ENCODE data around the gene MYH16.
"Not testable (repeated sequence)": the region's sequence is repeated elsewhere in the genome, so short reads cannot be mapped to it uniquely, and the experiment has no call there.

The MYH16 gene

DNA sequence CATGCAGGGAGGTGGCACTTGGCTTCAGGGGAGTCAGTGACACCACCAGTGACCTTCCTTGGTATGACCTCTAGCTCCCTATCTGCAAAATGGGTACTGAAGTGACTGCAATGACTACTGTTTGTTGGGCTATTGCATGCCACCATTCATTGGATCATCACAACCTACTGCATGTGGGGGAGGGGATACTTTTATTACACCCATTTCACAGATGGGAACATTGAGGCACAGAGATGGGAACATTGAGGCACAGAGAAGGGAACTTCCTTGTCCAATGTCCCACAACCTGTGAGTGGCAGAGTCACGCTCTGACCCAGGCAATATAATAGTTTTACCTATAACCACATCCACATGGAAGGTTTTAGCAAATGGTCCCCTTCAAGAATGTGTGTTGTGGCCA is 12.2 kb upstream of the MYH16 start:
- DNase-seq, result no peak

DNA sequence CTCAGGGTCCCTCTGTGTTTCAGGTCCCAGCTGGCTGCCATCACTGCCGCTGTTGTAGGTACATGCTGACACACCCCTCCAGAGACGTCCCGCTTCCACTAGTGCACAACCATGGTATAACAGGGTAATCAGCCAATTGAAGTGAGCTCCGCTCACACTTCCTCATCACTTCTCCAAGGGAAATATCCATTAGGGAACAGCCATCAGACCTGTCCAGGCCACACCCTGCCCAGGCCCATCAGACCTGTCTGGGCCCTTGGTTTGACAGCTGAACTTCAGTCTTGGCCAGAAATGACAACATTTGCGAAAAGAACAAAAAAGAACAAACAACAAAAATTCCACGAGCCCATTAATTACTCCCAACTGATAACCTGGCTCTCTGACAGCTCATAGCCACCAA is 11.0 kb upstream of the MYH16 start:
- DNase-seq, result no peak

DNA sequence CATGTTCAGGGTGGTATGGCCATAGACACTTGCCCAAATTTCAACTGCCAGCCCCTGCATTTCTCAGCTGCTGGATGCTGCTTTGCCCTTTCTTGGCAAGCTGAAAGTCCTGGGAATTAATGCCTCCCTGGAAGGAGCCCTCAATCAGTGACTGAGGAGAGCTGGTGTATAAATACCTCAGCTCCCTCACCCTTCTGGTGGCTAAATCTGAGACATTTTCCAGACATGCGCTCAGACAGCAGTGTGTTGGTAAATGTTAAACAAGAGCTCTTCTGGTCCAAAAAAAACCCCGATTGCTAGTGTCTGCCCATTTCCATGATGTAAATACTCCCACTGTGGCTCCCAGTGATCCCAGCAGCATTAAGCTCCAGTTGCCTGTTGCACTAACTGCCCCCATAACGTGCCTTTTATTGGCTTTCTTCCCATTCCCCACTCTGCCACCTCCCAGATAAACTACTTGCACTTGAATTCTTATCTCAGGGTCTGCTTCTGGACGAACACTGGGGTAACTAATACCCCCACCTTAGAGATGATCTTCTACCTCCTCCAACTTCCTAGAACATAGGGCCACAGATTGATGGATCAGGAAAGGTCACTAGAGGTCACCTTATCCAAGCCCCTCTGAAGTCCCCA is 6.7 kb upstream of the MYH16 start:
- no peak for DNase-seq

DNA sequence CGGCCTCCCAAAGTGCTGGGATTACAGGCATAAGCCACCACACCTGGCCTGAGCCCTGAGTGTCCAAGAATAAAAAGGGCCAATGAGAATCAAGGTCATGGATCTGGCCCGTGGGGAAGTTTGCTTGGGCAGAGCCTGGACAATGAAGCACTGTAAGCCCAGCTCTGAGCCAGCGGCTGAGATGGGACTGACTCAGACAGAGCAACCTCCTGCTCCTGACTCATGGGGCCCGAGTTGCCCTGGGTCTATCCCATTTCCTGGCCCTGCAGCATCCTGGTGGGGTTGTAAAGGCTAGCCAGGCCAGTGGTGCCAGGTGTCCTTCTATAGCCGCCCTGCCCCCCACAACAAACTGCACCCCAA is 5.2 kb upstream of the MYH16 start:
- DNase-seq, result no peak

DNA sequence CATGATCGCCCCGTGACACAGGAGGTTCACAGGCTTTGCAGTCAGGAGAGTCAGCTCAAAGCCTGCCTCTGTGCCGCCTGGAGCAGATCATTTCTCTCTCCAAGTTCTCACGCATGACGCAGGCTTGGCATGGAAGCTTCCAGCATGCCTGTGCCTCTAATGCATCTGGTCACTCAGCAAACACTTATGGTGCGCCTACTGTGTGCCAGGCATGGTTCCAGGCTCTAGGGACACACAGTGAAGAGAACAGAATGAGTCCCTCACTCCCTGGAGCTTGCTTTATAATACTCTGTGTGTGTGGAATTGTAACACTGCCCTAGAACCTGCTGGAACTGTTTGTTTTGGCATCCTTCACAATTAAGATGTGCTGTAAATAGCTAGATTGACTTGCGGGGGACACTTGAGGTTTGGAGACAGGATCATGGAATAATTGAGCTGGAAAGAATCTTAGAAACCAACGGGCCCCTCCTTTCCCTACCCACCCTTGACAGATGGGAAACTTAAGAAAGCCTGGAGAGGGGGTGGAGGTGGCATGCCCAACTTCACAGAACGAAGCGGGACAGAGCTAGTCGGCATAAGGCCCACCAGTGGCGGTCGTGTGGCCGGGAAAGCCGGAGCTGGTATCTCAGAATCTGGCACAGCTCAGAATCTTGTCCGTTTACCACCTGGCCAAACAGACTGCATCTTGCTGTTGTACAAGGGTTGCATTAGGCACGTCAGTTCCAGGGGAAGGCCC is 4.6 kb upstream of the MYH16 start:
- DNase-seq, result no peak

DNA sequence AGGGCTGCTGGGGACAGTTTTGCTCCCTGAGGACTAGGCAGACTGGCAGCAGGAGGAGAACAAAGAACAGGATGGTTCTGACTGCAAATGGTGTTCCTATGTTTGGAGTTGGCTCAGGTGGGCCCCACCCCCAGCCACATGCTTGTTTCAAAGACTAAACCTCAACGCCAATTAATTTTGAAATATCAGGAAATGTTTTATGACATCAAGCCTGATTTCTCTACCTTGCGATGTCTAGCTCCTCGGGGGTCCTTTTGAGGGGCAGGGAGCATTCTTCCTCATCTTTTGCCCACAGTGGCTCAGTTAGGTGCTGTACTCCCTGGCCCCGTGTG is 4.1 kb upstream of the MYH16 start:
- no peak for DNase-seq

DNA sequence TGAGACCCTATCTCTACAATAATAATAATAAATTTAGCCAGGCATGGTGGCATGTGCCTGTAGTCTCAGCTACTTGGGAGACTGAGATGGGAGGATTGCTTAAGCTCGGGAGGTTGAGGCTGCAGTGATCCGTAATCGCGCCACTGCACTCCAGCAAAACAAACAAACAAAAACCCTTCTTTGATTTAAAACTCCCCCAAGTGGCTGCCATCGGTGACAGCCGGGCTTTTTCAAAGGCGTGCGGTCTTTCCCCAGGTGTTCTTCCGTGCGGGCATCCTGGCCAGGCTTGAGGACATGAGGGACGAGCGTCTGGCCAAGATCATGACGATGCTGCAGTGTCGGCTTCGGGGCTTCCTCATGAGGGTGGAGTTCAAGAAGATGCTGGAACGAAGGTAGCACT is 1.9 kb upstream of the MYH16 start:
- no peak for DNase-seq

DNA sequence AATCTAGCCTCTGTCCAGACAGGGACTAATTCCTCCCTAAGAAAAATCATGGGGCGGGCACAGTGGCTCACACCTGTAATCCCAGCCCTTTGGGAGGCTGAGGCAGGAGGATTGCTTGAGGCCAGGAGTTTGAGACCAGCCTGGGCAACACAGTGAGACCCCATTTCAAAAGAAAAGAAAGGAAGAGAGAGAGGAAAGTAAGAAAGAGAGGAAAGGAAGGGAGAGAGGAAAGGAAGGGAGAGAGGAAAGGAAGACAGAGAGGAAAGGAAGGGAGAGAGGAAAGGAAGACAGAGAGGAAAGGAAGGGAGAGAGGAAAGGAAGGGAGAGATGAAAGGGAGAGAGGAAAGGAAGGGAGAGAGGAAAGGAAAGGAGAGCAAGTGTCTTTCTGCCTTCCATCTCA is 922 bp downstream of the MYH16 start:
- not testable (repeated sequence) for DNase-seq

DNA sequence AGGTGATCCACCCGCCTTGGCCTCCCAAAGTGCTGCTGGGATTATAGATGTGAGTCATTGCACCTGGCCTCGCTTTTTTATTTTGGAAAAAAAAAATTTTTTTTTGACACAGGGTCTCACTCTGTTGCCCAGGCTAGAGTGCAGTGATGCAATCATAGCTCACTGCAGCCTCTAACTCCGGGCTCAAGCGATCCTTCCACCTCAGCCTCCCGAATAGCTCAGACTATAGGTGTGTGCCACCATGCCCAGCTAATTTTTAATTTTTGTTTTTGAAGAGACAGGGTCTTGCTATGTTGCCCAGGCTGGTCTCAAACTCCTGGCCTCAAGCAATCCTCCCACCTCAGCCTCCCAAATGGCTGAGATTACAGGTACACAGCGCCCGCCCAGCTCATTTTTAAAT is 2.3 kb downstream of the MYH16 start:
- DNase-seq, result not testable (repeated sequence)

DNA sequence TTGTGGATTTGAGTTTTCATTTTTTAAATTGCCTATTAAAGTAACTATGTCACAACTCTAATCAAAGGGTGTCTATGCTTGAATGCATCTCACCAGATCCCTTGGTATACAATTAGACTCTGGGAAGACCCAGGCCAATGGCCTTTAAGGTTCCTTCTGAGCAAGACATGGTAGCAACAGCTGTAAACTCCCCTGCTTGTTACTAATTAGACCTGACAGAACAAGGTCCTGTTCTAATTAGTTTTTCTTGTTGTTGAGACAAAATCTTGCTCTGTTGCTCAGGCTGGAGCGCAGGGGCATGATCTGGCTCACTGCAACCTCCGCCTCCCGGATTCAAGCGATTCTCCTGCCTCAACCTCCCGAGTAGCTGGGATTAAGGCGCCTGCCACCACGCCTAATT is 2.9 kb downstream of the MYH16 start:
- no peak for DNase-seq

DNA sequence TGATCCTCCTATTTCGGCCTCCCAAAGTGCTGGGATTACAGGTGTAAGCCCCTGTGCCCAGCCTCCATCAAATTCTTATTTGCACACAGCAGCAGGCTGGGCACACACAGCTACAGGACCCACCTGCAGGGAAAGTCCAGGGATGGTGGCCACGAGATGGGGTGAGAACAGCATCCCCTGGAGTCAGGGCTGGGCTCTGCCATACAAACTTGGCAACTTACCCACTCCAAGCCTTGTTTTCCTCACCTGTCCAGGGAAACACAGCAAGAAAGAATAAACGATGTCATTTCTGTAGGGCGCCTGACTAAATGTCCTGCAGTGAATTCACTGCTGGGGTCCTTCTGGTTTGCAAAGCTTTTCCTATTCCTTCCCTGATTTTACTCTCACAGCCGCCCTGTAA is 5.5 kb downstream of the MYH16 start:
- DNase-seq, result no peak

DNA sequence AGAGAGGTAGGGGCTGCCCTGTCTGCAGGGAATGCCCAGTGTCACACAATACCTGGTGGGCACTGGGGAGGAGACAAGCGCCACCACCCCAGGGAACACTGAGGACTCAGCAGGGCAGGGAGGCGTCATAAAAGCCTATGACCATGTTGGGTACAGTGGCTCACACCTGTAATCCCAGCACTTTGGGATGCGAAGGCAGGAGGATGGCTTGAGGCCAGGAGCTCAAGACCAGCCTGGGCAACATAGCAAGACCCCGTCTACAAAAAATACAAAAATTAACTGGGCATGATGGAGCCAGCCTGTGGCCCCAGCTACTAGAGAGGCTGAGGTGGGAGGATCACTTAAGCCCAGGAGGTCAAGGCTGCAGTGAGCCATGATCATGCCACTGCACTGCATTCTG is 11.5 kb downstream of the MYH16 start:
- not testable (repeated sequence) for DNase-seq

DNA sequence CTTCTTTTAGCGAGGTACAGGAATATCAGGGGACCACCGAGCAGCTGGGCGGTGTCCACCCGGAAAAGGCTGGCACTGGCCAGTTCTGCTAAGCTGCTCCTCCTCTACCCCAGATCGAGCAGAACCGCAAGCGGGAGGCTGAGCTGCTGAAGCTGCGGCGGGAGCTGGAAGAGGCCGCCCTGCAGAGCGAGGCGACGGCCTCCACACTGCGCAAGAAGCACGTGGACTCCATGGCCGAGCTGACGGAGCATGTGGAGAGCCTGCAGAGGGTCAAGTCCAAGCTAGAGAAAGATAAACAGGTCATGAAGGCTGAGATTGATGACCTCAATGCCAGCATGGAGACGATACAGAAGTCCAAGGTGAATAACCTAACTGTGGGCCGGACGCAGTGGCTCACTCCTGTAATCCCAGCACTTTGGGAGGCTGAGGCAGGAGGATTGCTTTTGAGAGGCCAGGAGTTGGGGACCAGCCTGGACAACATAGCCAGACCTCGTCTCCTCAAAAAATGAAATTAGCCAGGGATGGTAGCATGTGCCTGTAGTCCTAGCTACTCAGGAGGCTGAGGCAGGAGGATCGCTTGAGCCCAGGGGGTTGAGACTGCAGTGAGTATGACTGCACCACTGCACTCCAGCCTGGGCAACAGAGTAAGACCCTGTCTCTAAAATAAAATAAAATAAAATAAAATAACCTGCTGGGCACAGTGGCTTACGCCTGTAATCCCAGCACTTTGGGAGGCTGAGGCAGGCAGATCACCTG is 15.3 kb downstream of the MYH16 start:
- no peak for DNase-seq

DNA sequence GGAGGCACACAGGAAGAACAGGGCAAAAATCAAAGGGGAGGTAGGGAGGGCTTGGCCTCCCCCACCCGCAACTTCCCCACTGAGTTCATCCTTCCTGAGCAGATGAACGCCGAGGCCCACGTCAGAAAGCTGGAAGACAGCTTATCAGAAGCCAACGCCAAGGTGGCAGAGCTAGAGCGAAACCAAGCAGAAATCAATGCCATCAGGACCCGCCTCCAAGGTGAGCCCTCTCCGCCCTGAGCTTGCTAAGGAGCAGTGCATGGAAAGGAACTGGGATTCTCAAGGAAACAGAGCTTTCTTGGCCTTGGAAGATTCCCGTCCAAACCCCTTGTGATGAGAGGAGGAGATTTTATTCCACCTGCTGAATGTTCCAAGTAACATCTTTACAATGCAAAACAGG is 16.5 kb downstream of the MYH16 start:
- no peak for DNase-seq

DNA sequence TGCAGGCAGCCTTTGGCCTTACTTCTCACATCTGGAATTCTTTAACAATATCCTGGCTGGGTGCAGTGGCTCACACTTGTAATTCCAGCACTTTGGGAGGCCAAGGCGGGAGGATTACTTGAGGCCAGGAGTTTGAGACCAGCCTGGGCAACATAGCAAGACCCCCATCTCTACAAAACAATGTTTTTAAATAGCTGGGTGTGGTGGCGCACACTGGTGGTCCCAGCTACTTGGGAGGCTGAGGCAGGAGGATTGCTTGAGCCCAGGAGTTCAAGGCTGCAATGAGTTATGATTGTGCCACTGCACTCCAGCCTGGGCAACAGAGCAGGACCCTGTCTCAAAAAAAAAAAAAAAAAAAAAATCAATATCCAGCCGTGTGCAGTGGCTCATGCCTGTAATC is 17.5 kb downstream of the MYH16 start:
- DNase-seq, result not testable (repeated sequence)

DNA sequence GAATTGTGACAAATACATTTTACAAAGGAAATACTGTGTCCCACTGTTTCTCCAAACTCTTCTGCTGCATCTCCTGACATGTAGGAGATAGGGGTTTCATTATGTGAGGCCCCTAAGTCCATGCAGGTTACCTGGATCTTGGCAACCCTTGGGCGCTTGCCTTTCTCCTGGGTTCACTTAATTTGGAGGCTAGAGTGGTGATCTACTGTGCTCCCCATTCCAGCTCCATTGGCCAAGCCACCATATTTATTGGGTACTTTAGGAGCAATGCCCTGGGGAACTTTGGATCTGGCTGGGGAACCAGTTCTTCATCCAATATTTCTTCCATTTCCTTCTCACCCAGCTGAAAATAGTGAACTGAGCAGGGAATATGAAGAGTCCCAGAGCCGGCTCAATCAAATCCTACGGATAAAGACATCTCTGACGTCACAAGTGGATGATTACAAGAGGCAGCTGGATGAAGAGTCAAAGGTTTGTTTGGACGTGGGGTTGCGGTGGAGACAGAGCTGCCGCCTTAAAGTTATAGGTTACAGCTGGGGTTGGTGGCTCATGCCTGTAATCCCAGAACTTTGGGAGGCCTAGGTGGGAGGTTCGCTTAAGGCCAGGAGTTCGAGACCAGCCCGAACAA is 18.5 kb downstream of the MYH16 start:
- DNase-seq, result no peak

DNA sequence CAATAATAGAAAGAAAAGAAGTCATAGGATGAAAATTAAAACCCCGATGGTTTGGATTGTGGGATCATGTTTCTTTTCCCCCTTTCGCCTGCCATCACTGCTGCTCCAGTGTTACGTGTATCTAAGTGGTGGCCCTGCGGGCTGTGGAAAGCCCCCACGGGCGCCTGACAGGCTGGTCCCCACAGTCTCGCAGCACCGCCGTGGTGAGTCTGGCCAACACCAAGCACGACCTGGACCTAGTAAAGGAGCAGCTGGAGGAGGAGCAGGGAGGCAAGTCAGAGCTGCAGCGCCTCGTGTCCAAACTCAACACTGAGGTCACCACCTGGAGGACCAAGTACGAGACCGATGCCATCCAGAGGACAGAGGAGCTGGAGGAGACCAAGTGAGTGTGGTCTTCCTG is 19.5 kb downstream of the MYH16 start:
- DNase-seq, result no peak

DNA sequence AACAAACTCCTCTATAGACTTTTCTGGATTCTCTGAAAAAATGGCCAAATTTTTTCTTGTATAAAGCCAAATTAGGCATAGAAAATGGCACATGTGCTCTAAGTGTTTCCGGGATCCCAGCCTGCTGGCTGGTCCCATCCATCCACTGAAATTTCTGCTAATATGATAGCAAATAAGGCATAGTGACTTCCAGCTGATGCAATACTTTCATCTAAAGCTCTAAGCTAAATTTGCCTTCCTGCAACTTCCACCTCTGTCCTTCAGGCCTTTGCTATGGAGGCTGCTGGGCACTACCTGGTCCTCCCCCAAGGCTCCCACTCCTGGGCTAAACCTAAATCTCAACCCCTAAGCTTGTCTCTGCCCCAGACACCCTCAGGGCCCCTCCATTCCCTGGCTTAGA is 20.5 kb downstream of the MYH16 start:
- no peak for DNase-seq

DNA sequence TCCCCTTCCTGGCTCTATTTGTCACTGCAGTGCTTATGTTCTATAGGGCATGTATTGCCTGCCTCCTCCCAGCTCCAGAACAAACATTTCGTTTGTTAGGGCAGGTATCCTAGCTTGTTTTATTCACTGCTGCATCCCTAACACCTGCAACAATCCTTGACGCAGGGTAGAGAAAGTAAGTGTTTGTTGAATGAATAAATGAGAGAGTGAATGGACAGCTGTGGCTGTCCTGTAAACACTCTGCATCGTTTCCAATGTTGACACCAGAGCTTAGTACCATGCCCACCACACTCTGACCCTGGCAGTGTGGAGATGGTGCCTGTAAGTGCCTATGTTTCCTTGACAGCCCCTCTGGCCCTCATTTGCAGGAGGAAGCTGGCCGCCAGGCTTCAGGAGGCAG is 21.0 kb downstream of the MYH16 start:
- no peak for DNase-seq

DNA sequence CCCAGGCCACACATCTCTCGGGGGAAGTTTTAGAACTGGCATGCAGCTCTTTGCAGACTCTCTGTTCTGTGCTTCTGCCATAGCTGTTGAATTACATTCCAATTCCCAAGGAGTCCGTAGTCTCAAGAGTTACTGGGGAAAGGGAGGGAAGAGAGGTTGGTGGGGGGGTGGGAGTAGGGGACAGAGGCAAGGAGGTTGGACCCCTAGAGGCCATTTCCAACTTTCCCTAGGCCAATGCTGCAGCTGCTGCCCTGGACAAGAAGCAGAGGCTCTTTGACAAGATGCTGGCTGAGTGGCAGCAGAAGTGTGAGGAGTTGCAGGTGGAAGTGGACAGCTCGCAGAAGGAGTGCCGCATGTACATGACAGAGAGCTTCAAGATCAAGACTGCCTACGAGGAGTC is 23.8 kb downstream of the MYH16 start:
- no peak for DNase-seq

DNA sequence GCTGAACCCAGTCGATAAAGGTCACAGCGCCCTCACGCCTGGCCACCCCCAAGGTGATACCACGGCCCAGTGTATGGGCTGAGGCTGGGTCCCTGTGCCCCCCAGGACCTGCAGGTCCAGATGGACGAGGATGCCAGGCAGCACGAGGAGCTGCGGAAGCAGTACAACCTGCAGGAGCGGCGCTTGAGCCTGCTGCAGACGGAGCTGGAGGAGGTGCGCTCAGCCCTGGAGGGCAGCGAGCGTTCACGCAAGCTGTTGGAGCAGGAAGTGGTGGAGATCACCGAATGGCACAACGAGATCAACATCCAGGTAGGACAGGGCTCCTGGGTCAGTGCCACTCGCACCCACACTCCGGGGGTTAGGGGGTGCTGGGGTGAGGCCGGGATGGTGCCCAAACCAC is 28.9 kb downstream of the MYH16 start:
- no peak for DNase-seq

DNA sequence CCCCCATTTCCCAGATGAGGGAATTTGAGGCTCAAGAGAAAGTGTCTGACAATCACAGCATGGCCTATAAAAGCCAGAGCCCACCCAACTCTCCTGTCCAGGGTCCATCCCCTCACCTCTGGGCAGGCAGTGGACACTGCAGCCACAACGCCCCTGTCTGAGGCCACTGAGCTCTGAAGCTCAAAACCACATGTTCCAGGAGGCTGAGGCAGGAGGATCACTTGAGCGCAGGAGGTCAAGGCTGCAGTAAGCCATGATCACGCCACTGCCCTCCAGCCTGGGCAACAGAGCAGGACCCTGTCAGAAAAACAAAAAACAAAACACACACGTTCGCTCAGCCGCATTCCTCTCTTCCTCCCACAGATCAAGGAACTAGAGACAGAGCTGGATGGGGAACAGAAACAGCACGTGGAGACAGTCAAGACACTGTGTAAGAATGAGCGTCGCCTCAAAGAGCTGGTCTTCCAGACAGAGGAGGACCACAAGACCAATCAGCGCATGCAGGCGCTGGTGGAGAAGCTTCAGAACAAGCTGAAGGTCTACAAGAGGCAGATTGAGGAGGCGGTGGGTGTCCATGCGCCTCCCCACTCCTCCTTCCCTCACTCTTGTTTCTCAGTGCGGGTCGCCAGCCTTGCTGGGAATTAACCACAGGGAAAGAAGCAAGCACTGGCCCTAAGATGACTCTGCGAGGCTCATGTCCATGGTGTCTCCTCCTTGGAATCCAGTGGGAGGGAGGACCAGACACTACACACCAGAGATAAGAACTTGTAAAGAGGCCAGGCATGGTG is 33.0 kb downstream of the MYH16 start:
- no peak for DNase-seq

DNA sequence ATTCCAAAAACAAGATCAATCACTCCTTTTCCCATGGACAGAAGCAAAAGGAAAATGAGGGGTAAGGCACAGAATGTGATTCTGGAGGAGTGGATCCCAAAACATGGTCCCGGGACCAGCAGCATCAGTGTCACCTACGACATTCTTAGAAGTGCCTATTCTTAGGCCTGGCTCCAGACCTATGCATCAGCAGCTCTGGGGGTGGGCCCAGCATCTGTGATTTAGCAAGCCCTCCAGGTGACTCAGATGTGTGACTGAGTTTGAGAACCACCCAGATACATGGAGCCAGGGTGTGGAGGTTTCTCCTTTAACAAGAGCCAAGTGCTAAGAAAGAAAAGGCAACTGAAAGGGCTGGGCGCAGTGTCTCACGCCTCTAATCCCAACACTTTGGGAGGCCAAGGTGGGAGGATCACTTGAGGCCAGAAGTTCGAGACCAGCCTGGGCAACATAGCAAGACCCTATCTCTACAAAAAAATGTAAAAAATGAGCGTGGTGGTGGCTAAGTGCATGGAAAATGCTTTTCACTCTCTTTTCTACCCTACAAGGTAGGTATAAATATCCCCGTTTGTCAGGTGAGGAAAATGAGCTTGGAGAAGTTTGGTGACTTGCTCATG is 35.9 kb downstream of the MYH16 start:
- DNase-seq, result no peak

Data from activated T-cell treated with anti-CD3 and anti-CD28 coated beads for 4 hours (primary cell).